GM18907 (cell line): ENCODE measurements around the gene DAZAP1.

Source experiments
- ATAC-seq: cut with Tn5 transposase; IDR thresholded peaks from one replicate; pipeline ENCODE4 v1.9.1; 2021; ENCODE audit warnings: mild to moderate bottlenecking, moderate library complexity; ENCODE audit not compliant: unreplicated experiment

The DAZAP1 gene

DNA sequence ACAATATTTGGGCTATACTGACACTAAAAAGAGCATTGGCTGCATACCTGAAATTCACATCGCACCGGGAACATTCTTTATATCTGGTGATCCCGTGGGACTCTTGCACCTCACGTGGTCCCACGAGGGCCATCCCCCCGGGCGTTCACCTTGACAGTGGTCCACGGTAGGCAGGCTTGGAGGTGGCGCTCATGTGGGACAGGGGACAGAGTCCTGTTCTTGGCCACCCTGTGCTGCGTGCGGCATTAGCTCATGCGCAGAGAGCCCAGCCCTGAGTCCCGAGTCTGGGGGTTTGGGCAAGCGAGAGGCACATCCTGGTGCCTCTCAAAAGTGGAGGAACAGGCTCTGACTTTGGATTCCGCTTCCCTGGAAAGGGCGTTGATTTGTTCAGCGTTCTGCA, 13.5 kb upstream of the DAZAP1 start:
- ATAC-seq = no peak

- ATAC-seq = no peak
Observed at GRCh38 chr19:1394252-1395193, 12.9 kb upstream of the DAZAP1 start.

- ATAC-seq = no peak
Observed at GRCh38 chr19:1395194-1396018, 12.0 kb upstream of the DAZAP1 start.

GRCh38 chr19:1396019-1396767, 11.2 kb upstream of the DAZAP1 start:
- no peak for ATAC-seq

- no peak for ATAC-seq
Observed at GRCh38 chr19:1396768-1397679, 10.4 kb upstream of the DAZAP1 start.

- no peak for ATAC-seq
Observed at GRCh38 chr19:1397838-1398237, 9.5 kb upstream of the DAZAP1 start.

- ATAC-seq = no peak
Observed at GRCh38 chr19:1399079-1399478, 8.3 kb upstream of the DAZAP1 start.

DNA sequence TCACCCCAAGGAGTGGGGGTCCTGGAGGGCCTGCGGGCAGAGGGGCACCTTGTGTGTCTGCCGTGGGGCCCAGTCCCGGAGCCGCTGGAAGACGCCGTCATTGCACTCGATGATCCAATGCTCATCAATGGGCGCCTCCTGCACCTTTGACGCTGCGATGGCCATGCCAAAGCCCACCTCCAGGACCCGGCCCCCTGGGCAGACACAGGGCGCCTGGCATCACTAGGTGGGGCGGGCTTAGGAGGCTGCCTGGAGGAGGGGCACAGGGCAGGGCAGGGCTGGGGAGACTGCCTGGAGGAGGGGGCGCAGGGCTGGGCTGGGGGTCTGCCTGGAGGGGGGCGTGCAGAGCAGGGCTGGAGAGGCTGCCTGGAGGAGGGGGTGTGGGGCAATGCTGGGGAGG, 7.6 kb upstream of the DAZAP1 start:
- ATAC-seq = no peak

DNA sequence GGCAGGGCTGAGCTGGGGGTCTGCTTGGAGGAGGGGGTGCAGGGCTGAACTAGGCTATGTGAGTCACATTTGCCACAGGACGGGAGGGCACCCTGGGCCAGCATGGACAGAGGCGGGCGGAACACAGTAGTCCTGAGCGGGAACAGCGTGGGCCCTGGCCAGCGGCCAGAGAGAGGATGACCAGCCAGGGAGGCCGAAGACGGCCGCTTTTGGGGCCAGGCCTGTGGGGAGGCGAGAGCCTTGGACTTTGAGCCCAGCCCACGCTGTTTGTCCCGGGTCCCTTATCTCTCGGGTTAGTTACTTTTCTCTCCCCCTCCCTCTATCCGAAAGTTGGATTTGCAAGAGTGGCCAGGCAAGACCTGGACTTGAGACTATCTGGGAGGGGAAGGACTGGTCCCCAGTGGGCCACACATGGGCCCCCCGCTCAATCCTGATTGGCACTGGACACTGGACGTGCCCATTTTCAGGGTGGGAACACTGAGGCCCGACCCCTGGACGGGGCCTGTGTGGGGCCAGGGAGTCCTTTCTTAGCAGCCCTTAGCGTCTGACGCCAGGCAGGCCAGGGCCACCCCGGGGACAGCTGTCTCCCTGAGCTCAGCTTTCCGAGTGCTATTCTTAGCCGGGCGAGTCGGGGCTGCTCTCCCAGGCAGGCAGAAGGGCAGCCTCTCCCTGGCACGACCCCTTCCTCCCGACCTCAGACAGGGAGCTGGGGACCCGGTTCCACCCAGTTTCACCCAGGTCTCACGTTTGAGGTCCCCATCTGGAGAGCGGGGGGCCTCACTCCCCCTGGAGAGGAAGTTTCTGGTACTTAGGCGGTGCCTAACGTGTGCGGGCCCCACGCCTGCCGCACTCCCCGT, 6.9 kb upstream of the DAZAP1 start:
- ATAC-seq = no peak

- ATAC-seq = no peak
Observed at GRCh38 chr19:1401138-1401888, 6.1 kb upstream of the DAZAP1 start, which contains the start of gene GAMT. Gene GAMT (minus strand): TSS chr19:1401542. CDS start chr19:1401476, 66 bp downstream.

GRCh38 chr19:1401889-1402217, 5.5 kb upstream of the DAZAP1 start:
- no peak for ATAC-seq

DNA sequence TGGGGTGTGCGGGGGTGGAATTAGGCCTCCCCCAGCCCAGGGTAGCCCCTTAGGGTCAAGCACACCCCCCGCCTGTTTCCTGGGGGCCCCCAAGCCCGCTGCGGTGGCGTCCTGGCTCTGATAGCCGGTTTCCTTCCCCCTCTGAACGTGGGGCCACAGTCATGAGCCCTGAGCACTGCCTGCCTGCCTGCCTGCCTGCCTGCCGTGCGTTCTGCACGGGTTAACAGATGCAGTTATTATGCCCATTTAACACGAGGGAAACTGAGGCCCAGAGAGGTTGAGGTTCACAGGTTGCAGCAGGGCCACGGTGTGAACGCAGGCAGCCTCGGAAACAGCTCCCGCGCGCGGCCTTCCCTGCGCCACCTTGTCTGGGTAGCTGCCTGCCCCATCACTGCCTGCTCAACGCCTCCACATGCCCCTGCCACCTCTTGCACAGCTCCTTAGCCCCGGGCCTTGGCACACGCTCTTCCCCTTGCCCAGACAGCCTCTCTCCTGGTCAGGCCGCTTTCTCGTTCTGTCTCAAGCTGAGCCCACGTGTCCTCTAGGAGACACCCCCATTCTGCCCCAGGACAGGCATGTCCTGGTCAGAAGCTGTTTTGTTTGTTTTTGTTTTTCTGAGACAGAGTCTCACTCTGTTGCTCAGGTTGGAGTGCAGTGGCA, 4.8 kb upstream of the DAZAP1 start:
- no peak for ATAC-seq

GRCh38 chr19:1406774-1407527, 435 bp upstream of the DAZAP1 start:
- ATAC-seq = peak; percentile 76

GRCh38 chr19:1408300-1409203, 1.2 kb downstream of the DAZAP1 start:
- no peak for ATAC-seq

DNA sequence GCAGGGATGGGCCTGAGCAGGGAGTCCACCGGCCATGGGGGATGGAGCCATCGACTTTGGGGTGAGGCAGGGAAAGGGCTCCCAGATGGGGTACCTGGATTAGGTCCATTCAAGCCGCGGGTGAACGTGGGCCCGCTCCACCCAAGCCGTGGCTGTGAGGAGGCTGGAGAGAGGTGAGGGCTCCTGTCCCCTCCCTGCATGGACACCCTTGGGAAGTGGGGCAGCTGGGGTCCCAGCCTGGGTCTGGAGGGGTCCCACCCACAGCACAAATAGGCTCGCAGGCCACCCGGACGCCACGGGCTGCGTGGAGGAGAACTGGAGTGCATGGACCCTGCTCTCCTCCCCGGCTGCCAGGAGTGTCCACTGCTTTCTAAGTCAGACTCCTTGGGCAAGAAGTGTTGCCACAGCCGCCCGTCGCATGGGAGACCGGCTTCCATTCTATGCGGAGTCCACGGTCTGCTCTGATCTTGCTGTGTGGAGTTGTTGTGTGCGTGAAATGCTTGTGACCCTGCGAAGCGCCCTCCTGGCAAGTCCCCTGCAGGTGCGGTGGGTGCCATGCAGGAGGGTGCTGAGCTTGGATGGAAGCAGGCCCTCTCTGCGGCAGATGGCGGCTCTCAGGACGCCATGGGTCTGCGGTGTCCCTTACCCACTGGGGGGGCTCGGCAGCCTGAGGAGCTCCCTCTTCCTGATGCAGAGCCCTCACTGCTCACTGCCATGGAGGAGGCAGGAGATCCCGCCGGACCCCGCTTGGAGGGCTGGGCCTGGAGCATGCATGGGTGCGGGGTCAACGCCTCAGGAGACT, 2.0 kb downstream of the DAZAP1 start:
- ATAC-seq = no peak
